ENCODE measurements around the gene LRP1B. TPM values are rescaled to one million over a fixed set of nuclear protein-coding genes. Genes with fewer than 3 reads are reported as not detected.
"Not testable (repeated sequence)": the region's sequence is repeated elsewhere in the genome, so short reads cannot be mapped to it uniquely, and the experiment has no call there.

The LRP1B gene
- total RNA-seq, 1 experiment from 2014 or later: 0.03 TPM

GRCh38 chr2:140658760-140659692 lies 1471.8 kb downstream of the LRP1B start:
- in situ Hi-C loops (cut with HindIII; ENCODE audit: low pct_unique_long_range_greater_than_20kb, low sequenced_read_pairs): no loop called here
- no peak for DNase-seq (ENCODE audit: low read depth, low spot score)

DNA sequence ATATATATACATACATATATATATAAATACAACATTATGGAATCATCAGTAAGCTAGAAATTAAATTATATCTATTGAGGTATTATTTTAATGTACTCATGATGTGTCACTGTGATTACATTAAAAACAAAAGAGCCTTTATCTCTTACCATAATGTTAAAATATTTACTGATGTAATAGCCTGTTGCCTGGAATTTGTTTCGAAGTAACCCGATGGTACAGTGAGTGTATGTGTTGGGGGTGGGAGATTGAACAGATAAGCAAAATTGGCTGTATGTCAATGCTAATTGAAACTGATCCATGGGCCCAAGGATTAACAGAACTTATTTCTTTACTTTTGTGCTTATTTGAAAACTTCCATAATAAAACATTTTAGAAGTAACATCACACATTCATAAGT lies 1473.2 kb downstream of the LRP1B start:
- in situ Hi-C loops (cut with HindIII; ENCODE audit: low pct_unique_long_range_greater_than_20kb, low sequenced_read_pairs): no loop called here

DNA sequence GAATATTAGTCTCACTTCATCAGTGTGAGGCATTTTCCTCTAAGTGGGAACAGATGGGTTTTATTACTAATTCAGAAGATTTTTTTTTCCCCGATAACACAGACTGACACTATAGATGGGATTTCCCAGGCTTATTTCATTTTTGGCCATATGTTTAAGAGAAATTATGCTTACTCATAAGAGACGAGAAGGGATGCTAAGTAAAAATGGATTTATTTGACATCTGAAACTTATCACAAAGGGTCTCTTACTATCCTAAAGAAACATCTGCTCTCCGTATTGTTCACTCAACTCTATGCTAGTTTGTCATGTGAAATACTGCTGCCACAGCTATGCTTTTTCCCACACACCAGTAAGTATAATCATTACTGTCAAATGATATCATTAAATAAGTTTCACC lies 1476.3 kb downstream of the LRP1B start:
- DNase-seq (ENCODE audit: low read depth, low spot score): no peak
- in situ Hi-C loops (cut with HindIII; ENCODE audit: low pct_unique_long_range_greater_than_20kb, low sequenced_read_pairs): no loop called here

More for the DNA sequence above, 1473.2 kb downstream of the LRP1B start:
- DNase-seq (ENCODE audit: low read depth, low spot score): no peak

- in situ Hi-C loops (cut with HindIII; ENCODE audit: low pct_unique_long_range_greater_than_20kb, low sequenced_read_pairs): no loop called here
- DNase-seq (ENCODE audit: low read depth, low spot score): no peak
Measured at GRCh38 chr2:140650825-140651224, 1480.0 kb downstream of the LRP1B start.

GRCh38 chr2:140650134-140650533 lies 1480.7 kb downstream of the LRP1B start:
- in situ Hi-C loops (cut with HindIII; ENCODE audit: low pct_unique_long_range_greater_than_20kb, low sequenced_read_pairs); DNase-seq (ENCODE audit: low read depth, low spot score): not testable (repeated sequence)

DNA sequence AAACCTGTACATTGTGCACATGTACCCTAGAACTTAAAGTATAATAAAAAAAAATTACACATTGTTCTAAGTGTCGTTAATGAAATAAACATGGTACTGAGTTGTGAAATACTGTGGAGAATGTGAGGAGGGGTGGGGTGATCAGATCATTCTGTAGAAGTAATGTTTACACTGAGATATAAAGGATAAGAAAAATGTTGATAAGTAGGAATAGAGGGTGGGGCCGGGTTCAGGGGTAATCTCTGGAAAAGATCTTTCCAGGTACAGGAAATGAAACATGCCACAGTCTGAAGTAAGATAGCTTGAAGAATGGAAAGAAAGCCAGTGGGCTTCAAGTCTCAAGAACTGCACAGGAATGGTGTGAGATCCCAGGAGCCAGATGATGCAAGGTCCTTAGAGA lies 1482.4 kb downstream of the LRP1B start:
- in situ Hi-C loops (cut with HindIII; ENCODE audit: low pct_unique_long_range_greater_than_20kb, low sequenced_read_pairs): no loop called here
- DNase-seq (ENCODE audit: low read depth, low spot score): no peak

- no peak for DNase-seq (ENCODE audit: low read depth, low spot score)
- in situ Hi-C loops (cut with HindIII; ENCODE audit: low pct_unique_long_range_greater_than_20kb, low sequenced_read_pairs): no loop called here
Measured at GRCh38 chr2:140643761-140644187, 1487.0 kb downstream of the LRP1B start.

GRCh38 chr2:140641163-140641562 lies 1489.7 kb downstream of the LRP1B start:
- in situ Hi-C loops (cut with HindIII; ENCODE audit: low pct_unique_long_range_greater_than_20kb, low sequenced_read_pairs): no loop called here
- no peak for DNase-seq (ENCODE audit: low read depth, low spot score)

DNA sequence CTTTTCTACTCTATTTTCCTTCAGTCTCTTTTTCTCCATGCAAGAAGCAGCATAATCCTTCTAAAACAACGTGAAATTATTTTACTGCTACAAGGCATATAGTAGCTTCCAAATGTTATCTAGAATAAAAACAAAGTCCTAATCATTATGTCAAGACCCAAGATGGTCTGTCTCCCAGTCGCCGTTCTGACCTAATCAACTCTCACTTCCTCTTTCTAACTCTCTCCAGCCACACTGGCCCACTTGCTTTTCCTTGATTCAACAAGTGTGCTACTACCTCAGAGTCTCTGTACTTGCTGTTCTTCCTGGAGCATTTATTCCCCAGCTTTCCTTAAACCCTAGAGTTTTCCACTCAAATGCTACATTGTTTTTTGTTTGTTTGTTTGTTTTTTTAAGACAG lies 1491.2 kb downstream of the LRP1B start:
- in situ Hi-C loops (cut with HindIII; ENCODE audit: low pct_unique_long_range_greater_than_20kb, low sequenced_read_pairs): no loop called here
- no peak for DNase-seq (ENCODE audit: low read depth, low spot score)

DNA sequence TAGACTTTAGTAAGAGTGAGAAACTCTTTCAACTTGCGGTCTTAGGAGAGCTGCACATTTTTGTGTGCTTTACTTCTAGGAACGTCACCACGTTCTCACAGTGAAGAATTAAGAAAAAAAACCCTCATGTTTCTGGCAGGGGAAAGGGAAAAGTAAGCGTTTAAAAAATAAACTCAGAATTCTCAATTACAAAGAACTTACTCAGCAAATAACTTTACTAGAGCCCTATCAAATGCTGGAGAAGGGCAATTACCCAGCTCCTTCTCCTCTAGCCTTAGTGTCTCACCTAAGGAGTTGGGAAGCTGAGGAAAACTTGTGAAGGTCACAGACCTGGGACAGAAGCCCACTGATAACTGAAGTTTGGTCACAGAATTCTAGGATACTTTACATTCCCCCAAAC lies 1500.3 kb downstream of the LRP1B start:
- in situ Hi-C loops (cut with HindIII; ENCODE audit: low pct_unique_long_range_greater_than_20kb, low sequenced_read_pairs): no loop called here
- DNase-seq (ENCODE audit: low read depth, low spot score): no peak

- DNase-seq (ENCODE audit: low read depth, low spot score): no peak
- in situ Hi-C loops (cut with HindIII; ENCODE audit: low pct_unique_long_range_greater_than_20kb, low sequenced_read_pairs): no loop called here
Measured at GRCh38 chr2:140627885-140628284, 1502.9 kb downstream of the LRP1B start.

DNA sequence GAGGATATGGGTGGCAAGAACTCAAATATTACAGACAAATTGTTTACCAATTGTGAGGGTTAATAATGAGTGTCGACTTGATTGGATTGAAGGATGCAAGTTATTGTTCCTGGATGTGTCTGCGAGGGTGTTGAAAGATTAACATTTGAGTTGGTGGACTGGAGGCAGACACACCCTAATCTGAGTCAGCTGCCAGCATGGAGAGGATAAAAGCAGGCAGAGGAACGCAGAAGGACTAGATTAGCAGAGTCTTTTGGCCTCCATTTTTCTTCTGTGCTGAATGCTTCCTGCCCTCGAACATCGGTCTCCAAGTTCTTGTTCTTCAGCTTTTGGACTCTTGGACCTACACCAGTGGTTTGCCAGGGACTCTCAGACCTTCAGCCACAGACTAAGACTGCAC lies 1503.7 kb downstream of the LRP1B start:
- DNase-seq (ENCODE audit: low read depth, low spot score): no peak
- in situ Hi-C loops (cut with HindIII; ENCODE audit: low pct_unique_long_range_greater_than_20kb, low sequenced_read_pairs): no loop called here

DNA sequence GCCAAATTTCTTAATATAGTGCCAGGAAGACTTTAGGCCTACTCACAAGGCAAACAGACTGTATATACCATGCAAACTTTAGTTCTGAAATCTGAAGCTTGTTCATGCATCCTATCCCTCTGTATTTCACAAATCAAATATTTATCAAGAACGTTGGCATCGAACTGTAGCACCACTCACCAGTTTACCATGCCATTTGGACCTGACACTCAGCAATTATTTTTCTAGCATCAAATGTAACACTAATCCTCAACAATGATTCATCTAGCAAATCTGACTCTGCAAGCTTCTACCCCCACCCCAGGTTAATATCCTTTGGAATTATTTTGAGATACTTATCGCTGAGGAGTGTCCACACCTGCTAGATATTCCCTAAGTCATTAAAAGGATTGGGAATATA lies 1506.6 kb downstream of the LRP1B start:
- no peak for DNase-seq (ENCODE audit: low read depth, low spot score)
- in situ Hi-C loops (cut with HindIII; ENCODE audit: low pct_unique_long_range_greater_than_20kb, low sequenced_read_pairs): no loop called here

DNA sequence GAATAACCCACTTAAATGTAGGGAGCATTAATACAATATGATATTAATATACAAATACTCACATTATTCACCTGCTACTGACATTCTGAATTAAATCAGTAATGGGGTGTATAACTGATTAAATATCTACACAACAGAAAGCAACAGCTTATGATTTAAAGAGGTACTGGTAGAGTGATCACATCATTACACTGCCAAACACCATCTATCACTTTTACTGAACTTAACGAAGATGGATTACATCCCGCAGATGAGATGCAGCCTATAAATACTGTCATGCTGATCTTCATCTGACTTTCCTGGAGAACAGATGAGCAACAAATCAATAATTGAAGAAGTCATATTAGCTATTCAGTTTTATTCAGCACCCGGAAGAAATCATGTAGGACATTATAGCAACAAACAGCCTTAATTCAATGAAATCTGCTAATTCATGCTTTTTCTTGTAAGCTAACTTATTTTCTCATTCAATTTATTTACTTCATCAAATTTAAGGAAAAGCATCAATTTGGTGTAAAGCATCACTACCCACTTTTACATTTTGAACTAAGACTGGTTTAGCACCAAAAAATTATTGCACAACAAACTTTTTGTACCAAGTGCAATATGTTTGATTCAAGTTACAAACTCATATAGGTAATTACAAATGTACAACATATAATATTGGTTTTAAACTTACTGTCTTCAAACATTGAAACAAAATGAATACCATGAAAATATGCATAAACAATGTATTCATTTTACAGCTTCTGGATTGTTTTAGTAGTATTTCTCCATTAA lies 1509.0 kb downstream of the LRP1B start:
- in situ Hi-C loops (cut with HindIII; ENCODE audit: low pct_unique_long_range_greater_than_20kb, low sequenced_read_pairs): no loop called here
- no peak for DNase-seq (ENCODE audit: low read depth, low spot score)

- in situ Hi-C loops (cut with HindIII; ENCODE audit: low pct_unique_long_range_greater_than_20kb, low sequenced_read_pairs): no loop called here
- DNase-seq (ENCODE audit: low read depth, low spot score): no peak
Measured at GRCh38 chr2:140604788-140605187, 1526.0 kb downstream of the LRP1B start.

DNA sequence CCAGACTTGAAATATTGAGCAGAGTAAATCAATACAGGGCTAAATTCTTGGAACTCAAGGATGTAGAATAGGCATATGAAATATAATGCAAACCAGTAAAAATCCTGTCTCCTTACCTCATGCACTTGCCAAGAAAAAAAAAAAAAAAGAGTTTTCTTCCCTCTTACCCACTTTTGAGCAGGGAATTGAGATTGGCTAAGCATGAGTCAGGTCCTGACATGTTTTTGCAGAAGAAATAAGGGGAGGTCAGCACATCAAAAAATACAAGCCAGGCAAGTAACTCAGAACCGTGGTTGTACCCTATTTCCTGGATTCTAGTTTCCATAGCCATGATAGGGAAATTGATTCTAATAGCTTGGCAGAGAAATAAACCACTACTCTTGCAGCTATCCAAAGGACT lies 1526.7 kb downstream of the LRP1B start:
- in situ Hi-C loops (cut with HindIII; ENCODE audit: low pct_unique_long_range_greater_than_20kb, low sequenced_read_pairs): no loop called here
- no peak for DNase-seq (ENCODE audit: low read depth, low spot score)

- in situ Hi-C loops (cut with HindIII; ENCODE audit: low pct_unique_long_range_greater_than_20kb, low sequenced_read_pairs): no loop called here
- DNase-seq (ENCODE audit: low read depth, low spot score): no peak
Measured at GRCh38 chr2:140603416-140603815, 1527.4 kb downstream of the LRP1B start.

DNA sequence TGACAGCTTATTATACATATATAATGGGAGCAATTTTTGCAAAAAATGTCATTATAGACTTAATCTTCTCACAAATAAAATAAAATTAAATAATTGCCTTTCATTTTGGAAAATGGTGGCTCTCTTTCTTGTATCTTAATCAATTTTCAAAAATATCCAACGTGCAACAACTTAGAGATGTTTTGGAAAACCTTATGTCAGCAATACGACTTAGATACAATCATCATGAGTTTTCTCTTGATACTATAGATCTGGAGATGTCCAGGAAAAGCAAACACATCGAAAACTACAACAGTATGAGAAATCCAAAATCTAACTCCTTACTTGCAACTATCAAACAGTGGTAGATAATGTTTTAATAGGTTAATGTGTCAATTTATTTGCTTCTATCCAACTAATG lies 1529.0 kb downstream of the LRP1B start:
- in situ Hi-C loops (cut with HindIII; ENCODE audit: low pct_unique_long_range_greater_than_20kb, low sequenced_read_pairs): no loop called here
- DNase-seq (ENCODE audit: low read depth, low spot score): no peak

DNA sequence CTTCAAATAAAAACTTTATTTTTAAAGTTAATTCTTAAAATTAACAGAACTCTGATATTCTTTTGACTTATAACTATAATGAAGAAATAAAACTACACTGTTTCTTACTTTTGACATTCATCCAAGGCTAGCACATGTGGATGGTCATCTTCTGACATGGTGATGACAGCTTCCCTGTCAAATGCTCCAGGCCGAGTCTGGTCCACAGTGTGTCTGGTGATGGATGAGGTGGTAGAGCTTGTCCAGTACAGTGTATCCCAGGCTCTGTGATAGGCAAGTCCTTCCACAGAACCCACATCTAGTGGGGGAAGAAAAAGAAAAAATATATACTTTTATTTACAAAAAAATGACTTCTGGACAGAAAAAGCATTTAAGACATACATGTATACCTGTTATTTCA lies 1529.5 kb downstream of the LRP1B start:
- in situ Hi-C loops (cut with HindIII; ENCODE audit: low pct_unique_long_range_greater_than_20kb, low sequenced_read_pairs): no loop called here
- no peak for DNase-seq (ENCODE audit: low read depth, low spot score)

Measured in SK-MEL-5 (cell line).